ENCODE data around the gene OSER1.

Gene OSER1

DNA sequence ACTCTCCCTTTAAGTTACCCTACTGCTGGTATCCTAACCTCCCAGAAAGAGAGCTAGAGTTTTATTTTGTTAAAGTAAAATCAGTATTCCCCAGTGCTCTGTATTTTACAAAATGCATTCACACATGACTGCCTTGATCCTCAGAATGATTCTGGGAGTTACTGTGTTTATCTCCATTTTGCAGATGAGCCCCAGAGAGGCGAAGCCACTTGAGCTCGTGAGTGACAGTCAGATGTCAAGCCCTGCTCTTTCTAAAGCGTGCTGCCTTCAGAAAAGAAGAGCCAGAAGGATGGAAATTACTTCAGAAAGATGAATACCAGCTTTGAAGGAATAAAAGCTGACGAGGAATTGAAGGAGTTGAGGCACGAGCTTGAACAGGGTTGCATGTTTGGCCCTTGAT lies 14.1 kb upstream of the OSER1 start:
- no peak for DNase-seq (ENCODE audit: low read depth in 2 of 2)

DNA sequence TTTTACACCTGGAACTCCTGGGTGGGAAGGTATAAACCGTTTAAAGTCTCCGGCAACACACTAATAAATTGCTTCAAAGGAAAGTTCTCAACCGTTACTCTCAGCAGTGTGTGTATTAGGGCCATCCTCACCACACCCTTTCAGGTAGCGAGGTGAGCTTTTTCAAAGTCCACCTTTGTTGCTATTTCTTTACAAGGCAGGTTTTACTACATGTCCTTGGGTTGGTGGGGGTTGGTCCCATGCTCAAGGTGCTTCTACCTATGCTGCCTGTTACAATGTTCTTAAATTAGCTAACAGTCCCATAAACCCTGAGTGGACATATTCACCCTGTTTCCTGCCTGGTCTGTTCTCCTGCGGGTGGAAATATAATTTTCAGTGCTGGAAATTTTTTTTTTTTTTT lies 13.2 kb upstream of the OSER1 start:
- DNase-seq (ENCODE audit: low read depth in 2 of 2): no peak

DNA sequence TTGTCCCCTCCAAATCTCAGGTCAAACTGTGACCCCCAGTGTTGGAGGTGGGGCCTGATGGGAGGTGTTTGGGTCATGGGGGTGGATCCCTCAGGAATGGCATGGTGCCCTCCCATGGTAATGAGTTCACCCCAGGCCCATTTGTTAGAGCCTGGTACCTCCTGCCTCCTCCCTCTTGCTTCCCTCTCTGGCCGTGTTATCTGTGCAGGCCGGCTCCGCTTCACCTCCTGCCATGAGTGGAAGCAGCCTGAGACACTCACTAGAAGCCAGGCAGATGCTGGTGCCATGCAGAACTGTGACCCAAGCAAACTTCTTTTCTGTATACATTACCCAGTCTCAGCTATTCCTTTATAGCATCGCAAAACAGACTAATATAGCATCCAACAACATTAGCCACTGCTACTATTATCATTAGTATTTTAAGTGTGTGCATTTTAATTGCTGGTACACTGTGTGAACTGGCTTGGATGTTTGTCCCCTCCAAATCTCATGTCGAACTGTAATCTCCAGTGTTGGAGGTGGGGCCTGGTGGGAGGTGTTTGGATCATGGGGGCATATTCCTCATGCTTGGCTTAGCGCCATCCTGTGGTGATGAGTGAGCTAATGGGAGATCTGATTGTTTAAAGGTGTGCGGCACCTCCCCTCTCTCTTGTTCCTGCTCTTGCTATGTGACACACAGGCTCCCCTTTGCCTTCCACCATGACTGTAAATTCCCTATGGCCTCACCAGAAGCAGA lies 12.2 kb upstream of the OSER1 start:
- no peak for DNase-seq (ENCODE audit: low read depth in 2 of 2)

DNA sequence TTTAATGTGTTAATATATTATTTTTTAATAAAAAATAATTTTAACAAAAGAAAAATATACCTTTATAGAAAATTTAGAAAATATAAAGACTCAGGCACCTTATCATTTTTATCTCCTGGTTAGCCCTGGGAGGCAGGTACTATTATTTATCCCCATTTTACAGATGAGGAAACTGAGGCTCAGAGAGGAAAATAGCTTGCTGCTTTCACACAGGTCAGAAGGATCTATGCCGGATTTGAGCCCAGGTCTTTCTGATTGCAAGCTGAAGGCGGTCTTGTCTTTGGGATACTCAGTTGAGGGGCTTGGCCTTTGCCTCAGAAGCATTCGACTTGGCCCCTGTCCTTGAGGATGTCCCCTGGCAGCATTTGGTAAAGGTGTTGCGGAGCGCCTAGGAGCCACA lies 11.5 kb upstream of the OSER1 start:
- no peak for DNase-seq (ENCODE audit: low read depth in 2 of 2)

DNA sequence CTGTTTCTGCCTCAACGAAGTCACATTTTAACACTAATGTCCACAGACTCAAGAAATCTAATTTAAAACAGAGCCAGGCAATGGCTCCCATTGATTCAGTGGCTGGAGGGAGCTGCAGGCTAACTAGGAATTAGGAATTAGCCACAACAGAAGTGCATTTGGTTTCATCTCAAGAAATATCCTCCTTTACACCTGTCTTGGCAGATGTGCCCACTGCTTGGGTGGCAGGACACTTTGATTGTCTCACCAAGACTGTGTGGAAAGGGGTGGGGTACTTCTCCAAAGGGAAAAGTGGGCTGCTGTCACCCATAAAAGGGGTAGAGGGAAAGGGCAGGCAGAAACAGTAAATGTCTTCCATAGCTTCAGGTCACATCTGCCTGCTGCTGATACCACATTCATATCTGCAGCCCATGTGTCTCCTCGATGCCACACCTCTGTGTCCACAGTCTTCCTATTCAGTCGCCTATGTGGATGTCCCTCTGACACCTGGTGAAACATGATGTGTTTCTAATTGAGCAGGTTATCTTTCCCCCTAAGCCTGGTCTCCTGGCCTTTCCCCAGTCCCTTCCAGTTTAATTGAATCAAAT lies 10.9 kb upstream of the OSER1 start:
- DNase-seq (ENCODE audit: low read depth in 2 of 2): no peak

DNA sequence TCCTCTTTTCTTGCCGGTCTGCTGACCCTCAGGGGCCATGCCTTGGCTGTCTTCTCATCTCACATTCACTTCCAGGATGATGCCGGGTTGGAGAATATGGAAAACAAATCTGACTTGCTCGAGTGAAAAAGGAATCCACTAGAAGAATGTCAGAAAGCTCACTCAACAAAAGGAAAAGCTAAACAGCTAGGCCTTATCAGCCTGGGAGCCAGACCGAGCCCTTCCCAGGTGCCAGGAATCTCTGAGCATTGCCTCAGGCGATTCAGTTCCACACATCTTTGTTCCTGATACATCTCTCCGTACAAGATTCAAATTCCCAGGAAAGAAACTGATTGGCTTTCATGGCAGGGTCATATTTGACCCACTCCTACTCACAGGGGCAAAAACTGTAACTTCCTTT lies 9.2 kb upstream of the OSER1 start:
- DNase-seq (ENCODE audit: low read depth in 2 of 2): no peak

DNA sequence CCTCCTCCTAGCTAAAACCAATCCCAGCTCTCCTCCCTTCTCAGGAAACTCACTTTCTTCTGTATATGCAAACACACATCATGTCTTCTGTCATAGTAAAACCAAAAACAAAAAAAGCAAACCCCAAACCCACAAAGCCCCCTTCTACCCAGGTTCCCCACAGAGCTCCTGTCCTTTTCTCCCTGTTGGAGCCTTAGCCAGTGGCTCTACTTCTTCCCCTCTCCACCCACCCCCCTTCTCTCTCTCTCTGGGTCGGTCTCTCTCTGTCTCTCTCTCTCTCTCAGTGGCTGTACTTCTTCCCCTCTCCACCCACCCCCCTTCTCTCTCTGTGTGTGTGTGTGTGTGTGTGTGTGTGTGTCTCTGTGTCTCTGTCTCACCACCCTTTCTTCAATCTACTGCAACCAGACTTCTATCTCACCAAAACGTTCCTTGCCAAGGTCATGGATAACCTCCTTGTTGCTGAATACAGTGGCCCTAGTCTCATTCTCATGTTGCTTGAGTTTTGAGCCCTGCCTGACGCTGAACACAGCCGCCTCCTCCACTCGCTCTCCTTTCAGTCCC lies 8.7 kb upstream of the OSER1 start:
- DNase-seq (ENCODE audit: low read depth in 2 of 2): no peak

DNA sequence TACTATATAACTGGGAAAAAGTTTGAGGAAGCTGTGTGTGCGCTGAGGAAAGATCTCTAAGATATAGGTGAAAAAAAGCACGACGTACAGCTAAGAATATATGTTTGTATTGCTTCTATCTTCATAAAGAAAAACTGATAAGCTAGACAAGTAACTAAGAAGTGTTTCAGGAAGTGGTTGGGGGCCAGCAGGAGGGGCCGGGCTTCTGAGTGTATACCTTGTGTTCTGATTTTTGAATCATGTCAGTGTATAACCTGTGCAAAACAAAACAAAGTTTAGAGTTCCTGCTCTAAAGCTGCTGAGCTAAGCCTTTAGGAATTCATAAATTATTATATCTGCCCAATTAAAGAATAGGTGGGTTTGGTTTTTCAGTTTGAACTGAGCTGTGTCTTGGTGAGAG lies 7.9 kb upstream of the OSER1 start:
- DNase-seq (ENCODE audit: low read depth in 2 of 2): peak in 1 of 2 donors; percentile 25

DNA sequence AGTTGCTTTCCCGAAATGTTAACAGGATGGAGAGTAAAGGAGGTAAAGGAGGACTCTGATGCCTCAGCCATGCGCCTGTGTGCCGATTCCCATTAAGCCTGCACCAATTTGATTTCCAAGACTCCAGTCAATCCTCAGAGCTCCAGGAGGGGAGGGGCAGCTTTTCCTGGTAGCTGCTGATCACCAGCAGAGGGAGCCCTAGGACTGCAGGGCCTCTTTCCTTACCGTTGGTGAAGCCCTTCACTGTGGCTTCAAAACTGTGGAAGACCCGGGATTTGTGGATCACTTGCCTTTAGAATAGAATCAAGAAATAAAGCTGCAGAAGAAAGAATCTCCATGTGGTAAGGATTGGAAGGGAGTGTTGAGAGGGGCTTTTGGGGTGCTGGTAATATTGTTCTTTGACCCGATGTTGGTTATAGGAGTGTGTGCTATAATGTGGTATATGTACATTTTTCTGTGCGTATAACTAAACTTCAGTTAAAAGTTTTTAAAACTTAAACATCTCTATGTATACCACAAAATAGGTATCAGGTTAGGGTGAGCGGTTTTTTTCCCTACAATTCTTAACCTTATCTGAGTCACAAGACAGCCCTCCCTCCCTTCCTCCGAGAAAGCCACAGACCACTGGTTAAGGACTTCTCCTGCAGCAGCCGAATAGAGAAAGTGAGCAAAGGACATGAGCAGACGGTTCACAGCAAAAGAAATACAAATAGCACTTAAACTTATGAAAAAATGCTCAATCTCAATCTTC lies 6.9 kb upstream of the OSER1 start:
- DNase-seq (ENCODE audit: low read depth in 2 of 2): peak in 1 of 2 donors; percentile 55

DNA sequence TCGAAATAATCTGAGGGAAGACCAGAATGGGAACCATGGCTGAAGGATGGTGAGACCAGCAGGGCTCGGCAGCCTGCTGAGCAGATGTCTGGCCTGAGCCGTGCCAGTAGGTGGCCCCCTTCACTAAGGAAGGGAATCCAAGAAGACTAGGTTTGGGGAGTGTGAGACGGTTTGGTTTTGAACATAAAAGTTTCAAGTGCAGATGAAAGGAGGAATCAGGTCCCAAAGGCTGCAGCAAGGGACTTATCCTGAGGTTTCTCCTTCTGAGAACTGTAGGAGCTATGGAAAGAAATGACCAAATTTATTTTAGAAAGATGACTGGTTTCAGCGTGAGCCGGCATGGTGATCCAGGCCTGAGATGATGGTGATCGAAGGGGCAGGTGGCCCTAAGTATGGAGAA lies 4.6 kb upstream of the OSER1 start:
- peak in 1 of 2 donors; percentile 64 for DNase-seq (ENCODE audit: low read depth in 2 of 2)

DNA sequence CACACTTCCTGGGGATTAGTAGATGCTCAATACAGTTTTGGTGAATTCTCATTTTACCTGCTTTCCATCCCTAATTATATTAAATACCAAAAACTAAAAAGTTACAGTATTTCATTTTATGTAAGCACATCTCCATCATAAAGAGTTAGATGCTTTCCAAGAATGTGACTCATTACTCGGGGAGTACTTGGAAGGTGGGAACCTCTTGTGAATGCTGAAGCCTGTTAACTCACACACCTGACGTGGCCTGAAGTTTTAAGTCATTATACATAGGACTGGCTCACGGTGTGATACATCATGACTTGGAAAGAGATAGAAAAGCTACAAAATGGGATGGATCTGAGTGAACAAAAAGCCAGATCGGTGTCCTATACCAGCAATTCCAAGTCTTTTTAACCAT lies 2.2 kb upstream of the OSER1 start:
- no peak for DNase-seq (ENCODE audit: low read depth in 2 of 2)

DNA sequence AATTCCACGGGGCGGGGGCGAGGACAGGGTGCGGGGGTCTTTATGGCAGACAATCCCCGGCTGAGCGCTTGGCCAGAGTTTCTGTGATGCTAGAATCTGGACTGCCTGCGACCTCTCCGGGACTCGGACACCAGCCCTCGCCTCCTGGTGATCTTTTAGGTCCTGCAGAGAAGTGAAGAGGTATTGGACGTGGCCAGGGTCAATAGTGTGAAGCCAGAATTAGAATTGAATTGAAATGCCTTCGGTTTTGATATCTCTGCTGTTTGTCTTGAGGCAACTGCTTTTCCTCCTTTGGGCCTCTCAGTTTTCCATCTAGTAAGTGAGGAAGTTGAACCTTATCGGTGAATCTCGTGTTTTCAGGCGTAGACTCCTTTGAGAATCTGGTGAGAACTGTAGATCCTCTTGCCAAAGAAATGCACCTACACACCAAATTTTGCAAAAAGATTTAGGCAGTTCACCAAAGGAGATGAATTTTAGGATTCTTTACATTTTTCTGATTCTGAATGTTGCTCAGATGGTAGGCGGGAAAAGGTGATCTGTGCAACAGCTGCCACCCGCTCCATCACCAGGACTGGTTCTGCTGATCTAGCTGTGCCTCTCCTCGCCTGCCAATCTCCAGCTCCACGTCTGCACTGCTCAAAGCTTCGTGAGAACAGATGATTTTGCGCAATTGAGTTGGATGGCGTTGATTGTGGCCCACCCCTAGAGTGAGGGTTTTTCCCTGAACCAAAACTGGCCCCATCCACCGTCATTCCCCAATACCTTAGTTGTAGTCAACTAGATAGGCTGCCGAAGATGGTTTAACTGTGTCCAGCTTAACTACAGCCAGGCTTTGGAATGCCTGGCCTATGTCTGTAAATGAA lies 837 bp upstream of the OSER1 start:
- DNase-seq (ENCODE audit: low read depth in 2 of 2): no peak

DNA sequence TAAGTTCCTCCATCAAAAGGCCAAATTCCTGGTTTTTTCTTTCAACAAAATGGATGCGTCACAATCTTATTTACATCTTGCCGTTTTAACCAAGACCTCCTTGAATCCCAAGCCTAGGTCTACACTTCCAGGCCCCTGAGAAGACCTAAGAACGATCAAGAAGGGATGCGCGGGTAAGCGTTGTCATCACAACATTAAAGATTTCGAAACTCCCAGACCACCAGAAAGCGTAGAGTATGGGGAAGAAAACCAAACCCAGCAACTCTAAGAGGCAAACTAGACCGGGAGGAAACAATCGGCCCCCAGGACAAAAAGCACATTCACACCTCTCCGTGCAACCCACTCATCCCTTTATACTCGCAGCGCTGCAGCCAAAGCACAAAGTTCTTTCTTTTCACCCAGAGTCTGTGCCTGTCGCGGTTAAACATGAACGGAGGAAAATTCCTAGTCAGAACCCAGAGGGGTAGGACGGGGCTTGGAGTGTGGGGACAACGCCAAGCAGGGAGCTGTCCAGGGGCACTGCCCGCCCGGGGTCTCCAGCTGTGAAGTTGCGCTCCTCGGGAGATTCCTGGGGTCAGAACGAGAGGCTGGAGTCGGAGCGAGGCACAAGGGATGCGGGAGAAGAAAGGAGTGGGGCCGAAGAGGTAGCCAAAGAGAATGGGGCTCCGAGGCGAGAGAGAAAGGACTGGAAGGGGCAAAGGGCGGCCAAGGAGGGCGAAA lies 725 bp downstream of the OSER1 start:
- no peak for DNase-seq (ENCODE audit: low read depth in 2 of 2)

DNA sequence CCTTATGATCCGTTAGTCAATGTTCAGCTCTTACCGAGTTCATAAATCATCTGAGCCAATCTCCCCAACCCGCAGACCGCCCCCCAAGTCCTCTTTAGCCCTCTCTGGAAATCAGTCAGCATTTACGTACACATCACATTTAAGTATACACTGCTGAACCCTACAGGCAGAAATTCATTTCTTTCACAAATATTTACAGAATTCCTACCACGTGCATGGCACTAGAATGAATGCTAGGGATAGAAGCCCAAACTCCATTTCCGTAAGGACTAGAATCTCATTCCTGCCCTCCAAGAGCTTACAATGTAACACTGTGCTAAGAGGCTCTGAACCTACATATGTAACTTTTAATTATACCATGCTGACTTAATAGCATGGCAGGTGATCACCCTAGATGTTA lies 1.8 kb downstream of the OSER1 start:
- DNase-seq (ENCODE audit: low read depth in 2 of 2): no peak

DNA sequence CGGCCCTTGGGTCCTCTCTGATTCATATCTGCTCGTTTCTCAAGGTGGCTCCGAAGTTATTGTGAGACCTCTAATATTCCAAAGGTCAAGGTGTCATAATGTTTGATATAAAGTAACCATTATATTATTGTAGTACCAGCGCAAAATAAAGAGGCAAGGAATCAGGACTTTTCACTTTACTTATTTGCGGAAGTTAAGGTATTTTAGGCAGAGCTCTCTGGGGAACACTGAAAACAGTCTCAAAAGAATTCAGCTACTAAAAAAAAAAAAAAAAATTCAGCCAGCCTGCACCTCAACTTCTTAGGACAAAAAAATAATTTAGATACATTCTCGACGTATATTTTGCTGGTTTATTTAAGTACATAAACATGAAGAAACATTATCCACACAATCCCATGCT lies 2.4 kb downstream of the OSER1 start:
- DNase-seq (ENCODE audit: low read depth in 2 of 2): no peak

DNA sequence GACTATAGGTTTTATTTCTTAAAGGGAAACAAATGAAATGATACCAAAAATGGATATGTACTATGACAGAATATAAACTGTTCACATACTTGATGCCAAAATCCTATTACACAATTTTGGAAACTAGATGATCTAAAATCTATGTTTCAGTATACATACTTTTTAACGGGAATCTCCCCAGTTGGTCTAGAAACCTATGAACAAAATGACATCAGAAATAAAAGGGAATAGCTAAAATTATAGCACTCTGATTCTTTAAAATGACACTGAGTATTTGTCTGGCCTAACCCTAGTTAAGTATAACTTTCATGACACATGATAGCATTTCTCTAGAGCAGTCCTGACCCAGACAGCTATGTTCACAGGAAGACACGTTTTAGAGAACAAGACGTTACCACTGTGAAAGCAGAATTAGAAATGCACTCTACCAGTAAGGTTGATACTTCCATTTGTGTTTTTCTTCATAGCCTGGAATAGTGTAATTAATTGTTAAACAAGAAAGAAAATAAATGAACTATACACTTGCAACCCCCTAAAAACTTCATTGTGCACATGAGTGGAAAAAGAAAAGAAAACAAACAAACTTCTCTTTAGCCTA lies 3.3 kb downstream of the OSER1 start:
- DNase-seq (ENCODE audit: low read depth in 2 of 2): no peak

DNA sequence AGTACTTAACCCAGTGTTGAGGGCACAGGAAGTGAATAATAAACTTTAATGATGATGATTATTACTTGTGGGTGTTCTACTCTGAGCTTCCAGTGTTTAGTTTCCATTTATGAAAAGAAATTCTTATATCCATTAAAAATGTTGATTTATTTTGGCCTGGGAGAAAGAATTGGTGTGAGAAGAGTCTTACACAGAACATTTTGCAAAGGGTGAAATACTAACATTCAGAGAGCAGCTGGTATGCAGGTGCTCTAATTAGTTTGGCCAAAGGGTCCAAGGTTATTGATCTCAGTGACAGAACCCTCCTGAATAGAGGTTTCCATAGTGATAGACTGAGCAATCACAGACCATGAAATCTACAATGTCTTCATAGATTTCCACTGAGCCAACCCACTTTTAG lies 4.4 kb downstream of the OSER1 start:
- DNase-seq (ENCODE audit: low read depth in 2 of 2): no peak

DNA sequence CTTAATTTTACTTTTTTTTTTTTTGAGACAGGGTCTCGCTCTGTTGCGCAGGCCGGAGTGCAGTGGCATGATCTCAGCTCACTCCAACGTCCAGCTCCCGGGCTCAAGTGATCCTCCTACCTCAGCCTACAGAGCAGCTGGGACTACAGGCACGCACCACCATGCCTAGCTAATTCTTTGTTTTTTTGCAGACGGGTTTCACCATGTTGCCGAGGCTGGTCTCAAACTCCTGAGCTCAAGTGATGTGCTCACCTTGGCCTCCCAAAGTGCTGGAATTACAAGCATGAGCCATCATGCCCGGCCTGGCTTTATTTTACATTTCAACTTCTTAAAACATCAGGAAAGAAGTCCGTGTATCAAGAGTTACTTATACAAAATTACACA lies 5.7 kb downstream of the OSER1 start:
- no peak for DNase-seq (ENCODE audit: low read depth in 2 of 2)

DNA sequence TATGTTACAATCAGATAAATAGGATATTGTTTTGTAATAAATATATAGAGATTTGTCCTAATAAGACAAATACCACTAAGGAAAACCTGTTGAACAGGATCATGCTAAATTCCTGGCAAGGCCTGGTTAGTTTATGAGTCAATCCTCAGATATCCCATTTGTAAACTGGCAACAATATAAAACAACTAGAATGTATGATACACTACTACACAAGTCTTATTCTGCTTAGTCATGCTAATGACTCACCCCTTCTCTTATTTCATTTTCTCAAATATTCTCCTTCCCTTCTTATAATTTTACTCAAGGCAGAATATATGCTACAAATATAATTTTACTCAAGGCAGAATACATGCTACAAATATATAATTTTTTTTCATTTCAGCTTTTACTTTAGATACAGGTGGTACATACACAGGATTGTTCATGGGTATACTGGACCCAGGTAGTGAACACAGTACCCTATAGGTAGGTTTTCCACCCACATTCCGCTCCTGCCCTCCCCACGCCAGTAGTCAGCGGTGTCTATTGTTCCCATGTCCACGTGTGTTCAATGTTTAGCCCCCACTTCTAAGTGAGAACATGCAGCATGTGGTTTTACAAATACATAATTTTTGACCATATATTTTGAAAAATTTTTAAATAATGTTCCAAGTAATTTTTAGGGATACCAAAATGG lies 6.3 kb downstream of the OSER1 start:
- DNase-seq (ENCODE audit: low read depth in 2 of 2): no peak

DNA sequence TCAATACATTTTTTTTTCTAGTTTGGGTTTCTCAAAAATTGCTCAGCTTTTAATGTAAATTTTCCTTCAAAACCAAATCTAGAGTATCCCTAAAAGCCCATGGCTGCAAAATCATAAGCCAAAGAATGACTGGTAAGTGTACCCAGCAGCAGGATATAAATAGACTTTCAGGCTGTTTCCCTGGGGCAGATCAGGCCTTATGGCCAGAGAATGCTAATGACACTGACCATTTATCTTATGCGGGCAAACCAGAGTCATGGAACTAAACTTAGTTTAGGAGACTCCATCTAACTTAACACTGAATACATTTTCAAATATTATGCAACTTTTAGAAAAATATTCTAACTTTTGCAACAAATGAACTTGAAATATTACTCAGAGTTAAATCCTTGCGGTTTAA lies 7.4 kb downstream of the OSER1 start:
- no peak for DNase-seq (ENCODE audit: low read depth in 2 of 2)
